ENCODE measurements around the gene INPP4B.

Gene INPP4B

DNA sequence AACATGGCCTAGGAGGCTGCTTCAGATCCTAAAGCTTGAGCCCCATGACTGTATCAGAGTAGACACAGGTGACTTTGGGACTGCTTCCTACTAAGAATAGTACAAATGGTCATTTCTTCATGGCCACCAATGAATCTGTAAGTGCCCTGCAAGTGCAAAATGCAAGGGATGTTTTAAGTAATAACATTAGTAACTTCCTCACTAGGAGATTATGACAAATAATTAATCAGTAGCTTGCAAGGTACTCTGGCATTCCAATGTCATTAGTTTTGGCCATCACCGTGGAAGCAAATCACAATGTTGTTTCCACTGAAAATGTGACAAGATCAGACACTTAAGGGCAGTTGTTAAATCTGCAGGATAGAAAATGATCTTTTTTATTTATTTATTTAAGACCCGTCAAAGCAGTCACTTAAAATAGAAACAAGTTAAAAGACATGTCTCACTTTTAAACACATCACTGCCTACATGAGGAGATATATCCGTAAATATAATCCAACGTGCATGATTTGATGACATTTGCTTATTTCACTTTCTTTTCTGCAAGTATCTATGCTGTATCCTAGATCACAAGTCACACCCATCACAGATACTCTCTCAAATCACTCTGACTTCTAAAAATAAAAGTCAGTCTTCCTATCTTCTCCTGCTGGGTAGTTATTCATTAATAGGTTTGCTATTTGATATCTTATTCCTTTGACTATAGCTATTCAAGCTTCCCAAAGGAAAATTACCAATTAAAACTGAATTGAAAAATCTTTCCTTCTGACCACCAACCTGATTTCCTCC lies 809.1 kb downstream of the INPP4B start:
- DNase-seq, result no peak

DNA sequence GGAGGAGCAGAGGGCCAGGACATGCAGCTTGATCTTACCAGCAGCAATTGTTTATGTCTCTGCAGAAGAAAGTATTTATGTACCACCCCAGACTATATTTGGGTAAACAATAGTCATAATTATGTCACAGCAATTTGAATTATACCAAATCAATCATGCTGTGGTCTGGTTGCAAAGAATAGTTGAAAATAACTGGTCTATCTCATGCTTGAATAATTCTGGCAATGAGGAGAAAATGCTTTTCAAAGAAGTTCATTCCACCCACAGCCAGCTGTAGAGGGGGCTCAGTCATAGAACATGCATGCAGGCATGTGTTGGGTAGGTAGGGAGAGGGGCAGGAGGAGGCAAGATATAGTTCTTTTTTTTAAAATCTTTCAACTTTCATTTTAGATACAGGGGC lies 810.5 kb downstream of the INPP4B start:
- no peak for DNase-seq

DNA sequence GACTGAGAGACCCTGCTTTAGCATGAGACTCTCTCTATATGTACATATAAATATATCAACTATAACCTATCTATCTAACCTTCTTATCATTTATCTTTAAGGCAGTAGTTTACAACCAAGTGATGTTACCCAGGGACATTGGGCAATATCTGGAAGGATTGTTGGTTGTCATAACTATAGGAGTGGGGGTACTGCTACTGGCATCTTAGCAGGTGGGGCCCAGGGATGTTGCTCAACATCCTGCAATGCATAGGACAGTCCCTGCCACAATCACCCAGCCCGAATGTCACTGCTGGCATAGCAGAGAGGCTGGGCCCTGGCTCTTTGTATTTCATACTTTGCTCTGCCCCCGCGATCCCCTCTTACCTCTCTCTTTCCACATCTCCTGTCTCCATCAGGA lies 812.0 kb downstream of the INPP4B start:
- DNase-seq, result no peak

DNA sequence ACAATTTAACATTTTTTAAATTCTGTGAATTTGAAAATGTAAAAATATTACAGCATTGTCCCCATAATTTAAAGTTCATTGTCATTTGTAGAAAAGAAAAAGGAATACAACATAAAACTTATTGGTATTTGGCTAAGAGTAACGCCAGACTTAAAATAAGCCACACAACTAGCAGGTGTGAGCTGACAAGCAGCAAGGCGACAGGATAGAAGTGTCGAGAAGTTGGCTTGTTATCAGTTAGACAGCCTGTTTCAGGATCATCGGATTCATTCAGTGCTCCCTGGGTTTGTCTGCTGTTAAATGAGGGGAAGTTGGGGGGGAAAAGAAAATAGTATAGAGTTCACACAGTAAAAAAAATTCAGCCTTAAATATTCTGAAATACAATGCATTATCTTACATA lies 816.1 kb downstream of the INPP4B start:
- DNase-seq, result no peak

DNA sequence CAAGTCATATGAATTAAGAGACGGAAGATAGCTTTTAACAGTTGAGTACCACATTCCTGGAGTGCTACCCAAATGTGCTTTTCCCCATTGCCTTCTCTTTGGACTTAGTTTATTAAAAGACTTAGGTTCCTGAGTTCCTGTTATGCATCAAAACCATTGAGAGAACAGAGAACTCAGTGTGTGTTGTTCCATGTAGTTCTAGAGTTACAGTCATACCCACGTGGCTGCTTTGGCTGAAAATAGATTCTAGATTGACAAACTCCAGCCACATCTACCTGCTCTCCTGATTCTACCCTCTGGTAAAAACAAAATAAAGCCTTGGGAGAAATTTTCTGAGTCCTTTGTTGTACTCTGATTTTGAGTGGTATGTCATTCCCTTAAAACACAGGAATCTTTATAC lies 824.3 kb downstream of the INPP4B start:
- no peak for DNase-seq

DNA sequence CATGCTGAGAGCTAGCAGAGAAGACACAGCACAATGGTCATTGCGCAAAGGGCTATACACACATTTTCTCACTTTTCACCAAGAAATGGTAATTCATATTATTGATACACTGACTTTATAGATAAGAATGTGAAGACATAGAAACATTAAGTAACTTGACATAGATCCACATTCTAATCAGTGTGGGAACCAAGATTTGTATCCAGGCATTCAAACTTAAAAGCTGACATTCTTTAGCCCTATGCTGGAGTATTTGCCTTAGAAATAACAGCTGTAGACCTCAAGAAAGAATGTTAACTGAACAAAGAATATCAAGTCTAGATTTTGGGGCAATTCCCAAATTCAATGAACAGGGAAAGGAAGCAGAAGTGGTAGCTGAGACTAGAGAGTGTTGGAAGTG lies 824.9 kb downstream of the INPP4B start:
- no peak for DNase-seq

DNA sequence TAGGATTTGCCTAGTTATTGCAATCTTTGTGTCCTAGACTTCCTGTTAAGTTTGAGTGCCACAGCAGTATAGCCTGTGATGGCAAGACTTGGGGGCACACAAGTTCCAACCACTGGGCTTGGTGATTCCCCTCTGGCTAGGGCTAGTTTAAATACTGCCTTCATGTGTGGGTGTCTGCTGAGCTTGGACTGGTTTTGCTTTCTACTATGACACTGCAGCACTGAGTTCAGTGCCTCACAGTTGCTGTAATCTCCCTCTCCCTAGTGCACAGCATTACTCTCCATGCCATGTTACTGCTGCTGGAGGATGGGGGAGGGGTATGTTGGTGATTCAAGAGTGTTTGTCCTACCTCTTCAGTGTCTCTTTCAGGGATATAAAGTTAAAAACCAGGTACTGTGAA lies 830.1 kb downstream of the INPP4B start:
- no peak for DNase-seq

DNA sequence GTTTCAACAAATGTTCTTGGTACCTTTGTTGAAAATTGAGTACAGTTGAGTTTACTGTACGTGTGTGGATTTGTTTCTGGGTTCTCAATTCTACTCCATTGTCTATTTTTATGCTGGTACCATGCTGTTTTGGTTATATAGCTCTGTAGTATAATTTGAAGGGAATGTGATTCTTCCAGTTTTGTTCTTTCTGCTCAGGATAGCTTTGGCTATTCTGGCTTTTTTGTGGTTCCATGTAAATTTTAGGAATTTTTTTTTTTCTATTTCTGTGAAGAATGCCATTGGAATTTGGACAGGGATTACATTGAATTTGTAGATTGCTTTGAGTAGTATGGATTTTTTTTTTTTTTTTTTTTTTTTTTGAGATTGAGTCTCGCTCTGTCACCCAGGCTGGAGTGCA lies 836.4 kb downstream of the INPP4B start:
- no peak for DNase-seq

DNA sequence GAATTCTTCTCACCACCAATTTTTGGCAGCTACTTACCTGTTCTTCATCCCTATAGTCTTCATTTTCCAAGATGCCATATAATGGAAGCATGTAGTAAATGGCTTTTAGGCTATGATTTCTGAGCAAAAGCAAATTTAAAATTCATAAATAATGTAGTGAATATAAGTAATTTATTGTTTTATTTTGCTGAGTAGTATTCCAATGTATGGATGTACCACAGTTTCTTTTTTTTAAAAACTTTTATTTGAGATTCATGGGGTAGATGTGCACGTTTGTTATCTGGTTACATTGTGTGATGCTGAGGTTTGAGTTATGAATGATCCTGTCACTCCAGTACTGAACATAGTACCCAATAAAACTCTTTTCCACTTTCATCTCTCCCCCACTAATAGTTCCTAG lies 840.6 kb downstream of the INPP4B start:
- DNase-seq, result no peak

DNA sequence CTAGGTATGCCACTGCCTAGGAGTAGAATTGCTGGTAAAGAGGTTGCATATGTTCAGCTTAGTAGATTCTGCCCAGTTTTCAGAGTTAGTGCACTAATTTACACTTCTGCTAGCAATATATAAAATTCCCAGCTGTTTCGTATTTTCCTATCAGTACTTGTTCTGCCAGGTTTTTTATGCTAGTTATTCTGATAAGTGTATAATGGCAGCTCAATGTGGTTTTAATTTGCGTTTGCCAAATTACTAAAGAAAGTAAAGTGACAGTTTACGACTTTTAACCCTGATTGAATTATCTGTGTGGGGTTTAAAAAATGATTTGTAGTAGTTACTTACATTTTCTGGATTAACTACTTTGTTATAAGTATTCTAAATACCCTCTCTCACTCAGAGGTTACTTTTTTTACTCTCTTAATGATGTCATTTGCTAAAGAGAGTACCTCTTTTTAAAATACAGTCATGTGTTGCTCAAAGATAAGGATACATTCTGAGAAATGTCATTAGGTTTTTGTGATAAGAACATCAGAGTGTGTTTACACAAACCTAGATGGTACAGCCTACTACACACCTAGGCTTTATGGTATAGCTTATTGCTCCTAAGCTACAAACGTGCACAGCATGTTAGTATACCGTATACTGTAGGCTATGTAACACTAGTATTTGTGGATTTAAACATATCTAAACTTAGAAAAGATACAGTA lies 846.5 kb downstream of the INPP4B start:
- no peak for DNase-seq

DNA sequence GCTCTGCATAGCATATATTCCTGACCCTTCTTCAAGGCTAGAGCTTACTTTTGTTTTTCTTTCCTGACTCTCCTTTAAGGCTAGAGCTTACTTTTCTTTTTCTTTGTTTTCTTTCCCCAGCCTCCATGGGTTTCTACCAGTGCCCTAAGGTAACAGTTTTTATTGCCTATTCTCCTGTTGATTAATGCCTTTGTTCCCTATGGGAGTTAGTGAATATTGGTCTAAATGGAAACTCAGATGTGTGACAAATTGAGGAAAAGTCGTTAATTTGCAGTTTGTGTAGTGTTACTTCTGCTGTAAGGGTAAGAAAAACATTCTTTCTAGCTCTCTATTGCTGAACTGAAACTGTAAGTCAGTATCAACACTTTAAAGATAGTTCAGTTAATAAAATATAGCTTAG lies 851.0 kb downstream of the INPP4B start:
- no peak for DNase-seq

DNA sequence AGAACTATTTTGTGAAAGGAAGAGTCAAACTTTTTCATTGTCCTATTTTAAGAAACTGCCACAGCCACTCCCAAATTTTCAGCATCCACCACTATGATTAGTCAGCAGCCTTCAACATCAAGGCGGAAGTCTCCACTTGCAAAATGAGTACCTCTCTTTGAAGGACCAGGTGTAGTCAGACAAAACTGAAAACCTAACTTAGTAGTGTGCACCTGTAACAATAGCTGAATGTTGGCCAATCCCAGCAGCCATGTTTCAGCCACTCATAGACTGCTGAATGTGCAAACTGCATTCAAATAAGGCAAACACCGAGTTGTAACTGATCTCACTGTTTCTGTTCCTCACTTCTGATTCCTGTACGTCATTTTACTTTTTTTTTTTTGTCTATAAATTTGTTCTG lies 868.7 kb downstream of the INPP4B start:
- DNase-seq, result no peak
